ENCODE results near the gene ISL1.

DNA sequence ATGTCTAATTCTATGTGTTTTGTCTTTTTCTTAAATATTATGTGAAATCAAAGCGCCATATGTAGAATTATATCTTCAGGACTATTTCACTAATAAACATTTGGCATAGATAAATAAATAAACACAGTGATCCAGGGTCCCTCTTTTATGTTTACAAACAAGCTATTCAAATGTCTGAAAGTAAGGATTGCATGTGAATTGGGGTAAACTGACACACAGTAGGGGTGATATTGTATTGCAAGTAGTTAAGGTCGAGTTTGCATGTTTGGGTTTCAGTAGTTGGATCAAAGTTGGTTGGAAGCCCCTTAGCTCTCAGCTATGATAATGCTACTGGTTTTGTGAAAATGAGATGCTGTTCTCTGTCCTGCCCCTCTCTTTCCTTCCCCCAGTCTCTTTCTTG, 11.4 kb downstream of the ISL1 start:
- TF ChIP-seq, protein P1, sequence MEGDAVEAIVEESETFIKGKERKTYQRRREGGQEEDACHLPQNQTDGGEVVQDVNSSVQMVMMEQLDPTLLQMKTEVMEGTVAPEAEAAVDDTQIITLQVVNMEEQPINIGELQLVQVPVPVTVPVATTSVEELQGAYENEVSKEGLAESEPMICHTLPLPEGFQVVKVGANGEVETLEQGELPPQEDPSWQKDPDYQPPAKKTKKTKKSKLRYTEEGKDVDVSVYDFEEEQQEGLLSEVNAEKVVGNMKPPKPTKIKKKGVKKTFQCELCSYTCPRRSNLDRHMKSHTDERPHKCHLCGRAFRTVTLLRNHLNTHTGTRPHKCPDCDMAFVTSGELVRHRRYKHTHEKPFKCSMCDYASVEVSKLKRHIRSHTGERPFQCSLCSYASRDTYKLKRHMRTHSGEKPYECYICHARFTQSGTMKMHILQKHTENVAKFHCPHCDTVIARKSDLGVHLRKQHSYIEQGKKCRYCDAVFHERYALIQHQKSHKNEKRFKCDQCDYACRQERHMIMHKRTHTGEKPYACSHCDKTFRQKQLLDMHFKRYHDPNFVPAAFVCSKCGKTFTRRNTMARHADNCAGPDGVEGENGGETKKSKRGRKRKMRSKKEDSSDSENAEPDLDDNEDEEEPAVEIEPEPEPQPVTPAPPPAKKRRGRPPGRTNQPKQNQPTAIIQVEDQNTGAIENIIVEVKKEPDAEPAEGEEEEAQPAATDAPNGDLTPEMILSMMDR (IDR thresholded peaks at IDR 0.05), result no peak
- TF ChIP-seq POLR2A (IDR thresholded peaks at IDR 0.05), result no peak
